SH-SY5Y (cell line): ENCODE results near the gene GRB10.

Experiments used
- GATA2 ChIP-seq: IDR thresholded peaks from 2 replicates; pipeline ENCODE4 v1.6.1; 2011; ENCODE audit warnings: mild to moderate bottlenecking, low read depth, low read length
- GATA3 ChIP-seq: IDR thresholded peaks from 2 replicates; pipeline ENCODE4 v1.6.1; 2011; ENCODE audit warnings: low read depth, mild to moderate bottlenecking, low read length, moderate library complexity

DNA sequence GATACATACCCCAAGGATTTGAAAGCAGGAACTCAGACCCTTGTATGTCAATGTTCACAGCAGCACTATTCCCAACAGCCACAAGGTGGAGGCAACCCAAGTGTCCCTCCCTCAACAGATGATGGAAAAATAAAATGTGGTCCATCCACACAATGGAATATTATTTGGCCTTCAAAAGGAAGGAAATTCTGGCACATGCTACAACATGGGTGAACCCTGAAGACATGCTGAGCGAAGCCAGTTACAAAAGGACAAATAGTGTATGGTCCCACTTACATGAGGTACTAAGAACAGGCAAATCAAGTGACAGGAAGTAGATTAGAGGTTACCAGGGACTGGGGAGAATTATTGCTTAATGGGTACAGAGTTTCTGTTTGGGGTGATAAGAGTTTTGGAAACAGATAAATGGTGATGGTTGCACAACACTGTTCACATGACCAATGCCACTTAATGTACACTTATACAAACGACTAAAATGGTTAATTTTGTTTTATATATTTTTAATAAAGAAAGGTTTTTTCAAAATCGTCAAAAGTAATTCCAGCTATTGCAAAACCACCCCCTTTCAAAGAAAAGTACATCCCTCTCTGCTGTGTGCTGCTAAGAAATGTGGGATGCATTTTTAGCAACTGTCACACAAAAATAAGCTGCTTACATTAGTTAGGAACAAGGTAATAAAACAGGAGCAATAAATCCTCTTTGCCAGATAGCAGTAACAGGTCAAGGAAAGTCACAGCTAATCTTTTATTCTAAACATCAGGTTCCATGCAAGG, 85.7 kb downstream of the GRB10 start:
- no peak for TF ChIP-seq GATA2
- TF ChIP-seq GATA3: no peak
